Measurements from ENCODE around the gene ORC5. TPM values are rescaled to one million over a fixed set of nuclear protein-coding genes. Genes with fewer than 3 reads are reported as not detected.

Gene ORC5
- total and polyA plus RNA-seq, 2 of the 13 experiments (the other 11 are each of a cell fraction or from before 2014, with no cell fraction given) = 4.8 to 18.8 TPM

DNA sequence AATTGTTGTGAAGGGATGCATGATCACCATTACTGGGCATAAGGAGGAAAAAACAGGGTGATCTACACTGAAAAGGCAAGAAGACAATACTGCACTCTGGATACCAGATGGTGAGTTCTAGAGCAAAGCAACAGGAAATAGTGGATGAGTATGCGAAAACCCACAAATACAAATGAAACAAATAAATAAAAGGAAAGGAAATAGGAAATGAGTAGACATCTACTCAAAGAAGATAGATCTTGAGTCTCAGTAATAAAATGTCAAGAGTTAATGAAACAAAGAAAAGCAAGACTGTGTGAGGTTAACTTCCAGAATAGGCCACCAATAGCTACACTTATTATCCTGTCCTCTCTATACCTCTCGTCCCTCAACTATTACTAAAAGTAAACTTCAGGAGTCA is 11.7 kb downstream of the ORC5 start:
- ChIA-PET POLR2A (no interaction called here), CTCF (ENCODE audit: low intra/inter-chr PET ratio, low total read pairs) (no interaction called here)
- ATAC-seq = no peak
- intact Hi-C loops (cut with micrococcal nuclease; ENCODE audit: unreplicated experiment) (no loop called here), in situ Hi-C loops (cut with HindIII; ENCODE audit: extremely low pct_ligation_motif_present, low pct_unique_long_range_greater_than_20kb) (no loop called here)
- 100% methylated on average over 2 of the region's 2 CpGs for WGBS (ENCODE audit: low lambda C conversion rate)
- Histone ChIP-seq H3K36me3 (replicated peaks in 1 of 2; ENCODE audit: control insufficient read depth in 1 of 2, insufficient read depth in 2 of 2, low read length in 2 of 2) (peaks cover 7 to 62% of the 10 kb centered on the region in 2 experiments), H2AFZ (ENCODE audit: low read length) (no peak overlapping the region), H3K4me1 (ENCODE audit: insufficient read depth, low read length) (no peaks in the 10 kb centered on the region), H4K20me1 (ENCODE audit: insufficient read depth, low read length) (no peaks in the 10 kb centered on the region), H3K27me3 (ENCODE audit: control insufficient read depth in 1 of 2, insufficient read depth in 2 of 2, low read length in 2 of 2) (no peaks in the 10 kb centered on the region), H3K4me3 (replicated peaks in 1 of 3; ENCODE audit: insufficient read depth in 1 of 3, low read depth in 2 of 3, low read length in 3 of 3) (no peak overlapping the region), H3K27ac (ENCODE audit: extremely low read length, insufficient read depth, low read length) (no peak overlapping the region), H3K79me2 (ENCODE audit: insufficient read depth, low read length) (no peaks in the 10 kb centered on the region), H3K9me3 (ENCODE audit: low read length) (peaks cover 18% of the 10 kb centered on the region), H3K4me2 (ENCODE audit: low read depth, low read length) (no peak overlapping the region), H3K9ac (ENCODE audit: insufficient read depth, low read depth, low read length) (no peak overlapping the region)
- FAIRE-seq = no peak
- no peak for DNase-seq (ENCODE audit: low spot score)
- BruUV-seq (replicated peaks) = no TSS peak
- no peak for TF ChIP-seq ZNF850 (CRISPR knock-in tag; conservative IDR thresholded peaks at IDR 0.05)
- no peak for TF ChIP-seq ZNF331 (CRISPR knock-in tag; IDR thresholded peaks at IDR 0.05)
- TF ChIP-seq, protein P1, sequence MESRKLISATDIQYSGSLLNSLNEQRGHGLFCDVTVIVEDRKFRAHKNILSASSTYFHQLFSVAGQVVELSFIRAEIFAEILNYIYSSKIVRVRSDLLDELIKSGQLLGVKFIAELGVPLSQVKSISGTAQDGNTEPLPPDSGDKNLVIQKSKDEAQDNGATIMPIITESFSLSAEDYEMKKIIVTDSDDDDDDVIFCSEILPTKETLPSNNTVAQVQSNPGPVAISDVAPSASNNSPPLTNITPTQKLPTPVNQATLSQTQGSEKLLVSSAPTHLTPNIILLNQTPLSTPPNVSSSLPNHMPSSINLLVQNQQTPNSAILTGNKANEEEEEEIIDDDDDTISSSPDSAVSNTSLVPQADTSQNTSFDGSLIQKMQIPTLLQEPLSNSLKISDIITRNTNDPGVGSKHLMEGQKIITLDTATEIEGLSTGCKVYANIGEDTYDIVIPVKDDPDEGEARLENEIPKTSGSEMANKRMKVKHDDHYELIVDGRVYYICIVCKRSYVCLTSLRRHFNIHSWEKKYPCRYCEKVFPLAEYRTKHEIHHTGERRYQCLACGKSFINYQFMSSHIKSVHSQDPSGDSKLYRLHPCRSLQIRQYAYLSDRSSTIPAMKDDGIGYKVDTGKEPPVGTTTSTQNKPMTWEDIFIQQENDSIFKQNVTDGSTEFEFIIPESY (CRISPR knock-in tag; IDR thresholded peaks at IDR 0.05) = no peak
- TF ChIP-seq ZSCAN20 (CRISPR knock-in tag; IDR thresholded peaks at IDR 0.05; ENCODE audit: borderline replicate concordance) = no peak
- no peak for TF ChIP-seq ZNF556 (CRISPR knock-in tag; IDR thresholded peaks at IDR 0.05; ENCODE audit: borderline replicate concordance)
- TF ChIP-seq CREB1 (IDR thresholded peaks at IDR 0.05) = no peak
- TF ChIP-seq CREB1 (CRISPR knock-in tag; IDR thresholded peaks at IDR 0.05) = no peak
- no peak for TF ChIP-seq IKZF1 (IDR thresholded peaks at IDR 0.05)
- TF ChIP-seq ZBTB7B (CRISPR knock-in tag; IDR thresholded peaks at IDR 0.05) = no peak
- no peak for TF ChIP-seq ZNF12 (CRISPR knock-in tag; IDR thresholded peaks at IDR 0.05)
- TF ChIP-seq REL (CRISPR knock-in tag; conservative IDR thresholded peaks at IDR 0.05) = no peak
- no peak for TF ChIP-seq ZNF383 (CRISPR knock-in tag; IDR thresholded peaks at IDR 0.05; ENCODE audit: borderline replicate concordance)
- TF ChIP-seq CBFB (CRISPR knock-in tag; IDR thresholded peaks at IDR 0.05) = no peak
- TF ChIP-seq, protein P2, sequence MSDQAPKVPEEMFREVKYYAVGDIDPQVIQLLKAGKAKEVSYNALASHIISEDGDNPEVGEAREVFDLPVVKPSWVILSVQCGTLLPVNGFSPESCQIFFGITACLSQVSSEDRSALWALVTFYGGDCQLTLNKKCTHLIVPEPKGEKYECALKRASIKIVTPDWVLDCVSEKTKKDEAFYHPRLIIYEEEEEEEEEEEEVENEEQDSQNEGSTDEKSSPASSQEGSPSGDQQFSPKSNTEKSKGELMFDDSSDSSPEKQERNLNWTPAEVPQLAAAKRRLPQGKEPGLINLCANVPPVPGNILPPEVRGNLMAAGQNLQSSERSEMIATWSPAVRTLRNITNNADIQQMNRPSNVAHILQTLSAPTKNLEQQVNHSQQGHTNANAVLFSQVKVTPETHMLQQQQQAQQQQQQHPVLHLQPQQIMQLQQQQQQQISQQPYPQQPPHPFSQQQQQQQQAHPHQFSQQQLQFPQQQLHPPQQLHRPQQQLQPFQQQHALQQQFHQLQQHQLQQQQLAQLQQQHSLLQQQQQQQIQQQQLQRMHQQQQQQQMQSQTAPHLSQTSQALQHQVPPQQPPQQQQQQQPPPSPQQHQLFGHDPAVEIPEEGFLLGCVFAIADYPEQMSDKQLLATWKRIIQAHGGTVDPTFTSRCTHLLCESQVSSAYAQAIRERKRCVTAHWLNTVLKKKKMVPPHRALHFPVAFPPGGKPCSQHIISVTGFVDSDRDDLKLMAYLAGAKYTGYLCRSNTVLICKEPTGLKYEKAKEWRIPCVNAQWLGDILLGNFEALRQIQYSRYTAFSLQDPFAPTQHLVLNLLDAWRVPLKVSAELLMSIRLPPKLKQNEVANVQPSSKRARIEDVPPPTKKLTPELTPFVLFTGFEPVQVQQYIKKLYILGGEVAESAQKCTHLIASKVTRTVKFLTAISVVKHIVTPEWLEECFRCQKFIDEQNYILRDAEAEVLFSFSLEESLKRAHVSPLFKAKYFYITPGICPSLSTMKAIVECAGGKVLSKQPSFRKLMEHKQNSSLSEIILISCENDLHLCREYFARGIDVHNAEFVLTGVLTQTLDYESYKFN (CRISPR knock-in tag; conservative IDR thresholded peaks at IDR 0.05) = no peak
- no peak for TF ChIP-seq ZNF496 (CRISPR knock-in tag; IDR thresholded peaks at IDR 0.05; ENCODE audit: insufficient replicate concordance)
- TF ChIP-seq ONECUT2 (CRISPR knock-in tag; IDR thresholded peaks at IDR 0.05) = no peak
- no peak for TF ChIP-seq IRF2 (CRISPR knock-in tag; IDR thresholded peaks at IDR 0.05)
- TF ChIP-seq, protein P3, sequence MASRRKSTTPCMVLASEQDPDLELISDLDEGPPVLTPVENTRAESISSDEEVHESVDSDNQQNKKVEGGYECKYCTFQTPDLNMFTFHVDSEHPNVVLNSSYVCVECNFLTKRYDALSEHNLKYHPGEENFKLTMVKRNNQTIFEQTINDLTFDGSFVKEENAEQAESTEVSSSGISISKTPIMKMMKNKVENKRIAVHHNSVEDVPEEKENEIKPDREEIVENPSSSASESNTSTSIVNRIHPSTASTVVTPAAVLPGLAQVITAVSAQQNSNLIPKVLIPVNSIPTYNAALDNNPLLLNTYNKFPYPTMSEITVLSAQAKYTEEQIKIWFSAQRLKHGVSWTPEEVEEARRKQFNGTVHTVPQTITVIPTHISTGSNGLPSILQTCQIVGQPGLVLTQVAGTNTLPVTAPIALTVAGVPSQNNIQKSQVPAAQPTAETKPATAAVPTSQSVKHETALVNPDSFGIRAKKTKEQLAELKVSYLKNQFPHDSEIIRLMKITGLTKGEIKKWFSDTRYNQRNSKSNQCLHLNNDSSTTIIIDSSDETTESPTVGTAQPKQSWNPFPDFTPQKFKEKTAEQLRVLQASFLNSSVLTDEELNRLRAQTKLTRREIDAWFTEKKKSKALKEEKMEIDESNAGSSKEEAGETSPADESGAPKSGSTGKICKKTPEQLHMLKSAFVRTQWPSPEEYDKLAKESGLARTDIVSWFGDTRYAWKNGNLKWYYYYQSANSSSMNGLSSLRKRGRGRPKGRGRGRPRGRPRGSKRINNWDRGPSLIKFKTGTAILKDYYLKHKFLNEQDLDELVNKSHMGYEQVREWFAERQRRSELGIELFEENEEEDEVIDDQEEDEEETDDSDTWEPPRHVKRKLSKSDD (CRISPR knock-in tag; IDR thresholded peaks at IDR 0.05; ENCODE audit: low read depth) = no peak
- TF ChIP-seq MAZ (IDR thresholded peaks at IDR 0.05; ENCODE audit: borderline replicate concordance, low read depth, low read length) = no peak
- no peak for TF ChIP-seq MAZ (CRISPR knock-in tag; IDR thresholded peaks at IDR 0.05; ENCODE audit: low read depth)

All from HepG2 (cell line).